HG03039 (cell line): ENCODE data around the gene SLC13A2.

Experiments used
- ATAC-seq: cut with Tn5 transposase; IDR thresholded peaks from one replicate; pipeline ENCODE4 v1.9.1; 2021; ENCODE audit warnings: mild to moderate bottlenecking, moderate library complexity; ENCODE audit not compliant: unreplicated experiment

Gene SLC13A2

DNA sequence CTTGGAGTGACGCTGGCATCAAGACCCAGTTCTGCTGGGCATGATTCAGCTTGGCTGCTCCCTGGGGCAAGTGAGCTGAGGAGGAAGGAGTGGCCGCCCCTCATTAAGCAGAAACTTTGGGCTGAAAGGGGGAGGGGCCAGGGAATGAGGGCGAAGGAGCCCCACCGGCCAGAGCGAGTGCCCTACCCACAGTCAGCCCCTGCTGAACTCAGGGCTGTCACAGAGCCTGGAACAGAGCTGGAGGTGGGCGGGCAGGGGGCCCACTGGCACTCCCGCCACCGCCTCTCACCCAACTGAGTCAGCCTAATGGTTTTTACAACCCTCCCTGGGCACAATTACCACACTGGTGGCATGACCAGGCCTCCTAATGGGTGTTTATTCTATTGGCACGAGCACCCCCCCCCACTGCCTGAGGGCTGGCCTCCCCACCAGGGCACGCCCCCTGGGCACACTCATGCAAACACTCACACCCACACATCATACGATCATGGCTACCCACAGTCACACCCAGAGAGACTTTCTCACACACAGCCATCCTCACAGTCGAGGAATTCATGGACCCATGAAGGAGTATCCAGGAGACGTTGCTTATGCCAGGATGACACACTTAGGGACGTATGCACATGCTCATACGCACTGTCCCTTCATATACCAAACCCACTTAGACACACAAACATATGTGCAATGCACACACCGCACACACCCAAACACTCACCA is 59.8 kb downstream of the SLC13A2 start:
- no peak for ATAC-seq

DNA sequence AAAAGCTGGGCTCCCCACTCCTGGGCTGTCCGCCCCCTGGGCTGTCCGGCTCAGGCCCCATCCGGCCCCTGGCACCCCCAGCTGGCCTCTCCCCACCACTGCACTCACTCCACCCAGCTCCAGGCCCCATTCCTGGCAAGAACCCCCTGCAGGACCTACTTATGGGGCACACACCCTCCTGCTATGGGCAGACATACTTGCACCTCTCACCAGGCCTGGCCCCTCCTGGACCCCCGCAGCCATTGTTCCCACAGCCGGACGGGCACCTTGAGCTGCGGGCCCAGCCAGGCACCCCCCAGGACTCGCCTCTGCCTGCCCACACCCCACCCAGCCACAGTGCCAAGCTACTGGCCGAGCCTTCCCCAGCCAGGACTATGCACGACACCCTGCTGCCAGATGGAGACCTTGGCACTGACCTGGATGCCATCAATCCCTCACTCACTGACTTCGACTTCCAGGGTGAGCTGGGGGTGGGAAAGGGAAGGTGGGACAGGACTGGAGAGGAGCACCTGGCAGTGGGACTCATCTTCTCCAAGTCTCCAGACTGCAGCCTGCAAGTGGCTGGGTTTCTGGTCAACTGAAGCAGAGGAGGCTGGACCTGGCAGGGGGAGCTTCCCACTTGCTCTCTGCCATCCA is 61.4 kb downstream of the SLC13A2 start:
- no peak for ATAC-seq

DNA sequence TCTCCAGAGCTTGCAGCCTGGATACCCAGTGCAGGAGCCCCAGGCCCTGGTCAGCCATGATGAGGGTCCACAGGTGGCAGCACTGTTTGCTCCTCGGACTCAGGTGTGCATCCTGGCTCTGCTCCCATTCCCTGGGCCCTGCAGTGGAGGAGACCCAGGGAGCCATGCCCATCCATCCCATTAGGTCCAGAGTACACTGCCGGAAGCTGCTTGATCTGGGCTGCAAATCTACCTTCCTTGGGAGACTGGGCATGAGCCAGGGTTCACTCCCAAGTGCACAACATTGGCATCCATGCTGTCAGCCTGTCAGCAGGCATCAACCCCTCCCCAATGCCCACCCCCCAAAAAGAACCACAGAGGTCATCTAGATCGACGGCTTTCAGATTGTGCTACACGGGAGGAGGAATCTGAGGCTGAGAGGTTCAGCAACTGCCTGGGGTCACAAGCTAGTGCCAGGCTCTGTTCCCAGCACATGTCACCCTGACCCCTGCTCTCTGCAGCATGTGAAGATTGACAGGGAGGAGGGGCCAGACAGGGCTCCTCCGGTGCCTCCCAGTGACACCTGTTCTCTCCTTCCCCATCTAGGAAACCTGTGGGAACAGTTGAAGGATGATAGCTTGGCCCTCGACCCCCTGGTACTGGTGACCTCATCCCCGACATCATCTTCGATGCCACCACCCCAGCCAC is 63.2 kb downstream of the SLC13A2 start:
- ATAC-seq: no peak

DNA sequence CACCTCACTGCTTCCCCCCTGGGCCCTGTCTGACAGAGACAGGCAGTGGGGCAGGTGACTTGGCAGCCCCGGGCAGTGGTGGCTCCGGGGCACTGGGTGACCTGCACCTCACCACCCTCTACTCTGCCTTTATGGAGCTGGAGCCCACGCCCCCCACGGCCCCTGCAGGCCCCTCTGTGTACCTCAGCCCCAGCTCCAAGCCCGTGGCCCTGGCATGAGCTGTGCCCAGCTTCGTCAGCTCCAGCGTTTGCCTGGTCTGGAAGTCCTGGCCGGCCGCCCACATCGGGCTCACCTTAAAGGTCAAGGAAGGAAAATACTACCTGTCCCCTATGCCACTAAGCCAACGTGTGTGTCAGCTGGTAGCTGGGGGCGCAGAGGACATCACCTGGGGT is 63.8 kb downstream of the SLC13A2 start:
- ATAC-seq: no peak

DNA sequence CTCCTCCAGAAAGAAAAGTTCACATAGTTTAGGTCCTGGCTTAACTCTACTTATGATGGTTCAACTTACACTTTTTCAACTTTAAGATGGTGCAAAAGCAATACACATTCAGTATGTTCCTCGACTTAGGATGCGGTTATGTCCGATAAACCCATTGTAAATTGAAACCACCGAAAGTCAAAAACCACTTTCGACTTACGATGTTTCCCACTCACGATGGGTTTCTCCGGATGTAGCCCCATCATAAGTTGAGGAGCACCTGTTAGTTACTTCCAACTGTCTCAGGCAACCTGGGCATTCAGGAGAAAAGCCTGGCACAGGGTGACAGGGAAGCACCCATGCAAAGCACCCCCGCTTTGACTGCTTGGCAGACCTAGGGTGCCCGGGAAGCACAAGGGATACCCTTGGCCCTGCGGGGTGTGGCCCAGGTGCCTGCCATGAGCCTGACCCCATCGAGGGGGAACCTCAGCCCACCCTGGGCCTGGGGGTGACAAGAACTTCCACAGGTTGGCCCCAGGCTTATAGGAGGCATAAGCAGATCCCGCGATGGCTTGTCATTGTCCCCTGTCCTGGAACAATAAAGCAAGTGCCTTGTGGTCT is 65.0 kb downstream of the SLC13A2 start:
- ATAC-seq: no peak

DNA sequence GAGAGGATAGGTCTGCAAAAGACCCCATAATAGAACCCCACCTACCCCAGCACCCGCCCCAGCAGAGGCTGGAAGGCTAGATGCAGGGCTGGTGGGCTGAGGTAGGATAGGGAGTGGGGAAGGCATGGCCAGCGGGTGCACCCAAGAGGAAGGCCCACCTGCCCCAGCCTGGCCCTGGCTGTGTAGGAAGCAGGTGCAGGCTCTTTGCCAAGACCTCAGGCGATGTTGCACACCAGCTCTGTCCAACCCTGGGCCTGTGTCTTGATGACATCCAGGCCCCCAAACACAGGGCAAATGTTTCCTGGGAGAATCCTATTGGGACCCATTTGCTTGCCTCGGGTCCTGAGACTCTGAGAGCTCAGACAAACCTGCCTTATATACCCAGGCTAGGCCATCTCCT is 66.8 kb downstream of the SLC13A2 start:
- ATAC-seq: no peak

DNA sequence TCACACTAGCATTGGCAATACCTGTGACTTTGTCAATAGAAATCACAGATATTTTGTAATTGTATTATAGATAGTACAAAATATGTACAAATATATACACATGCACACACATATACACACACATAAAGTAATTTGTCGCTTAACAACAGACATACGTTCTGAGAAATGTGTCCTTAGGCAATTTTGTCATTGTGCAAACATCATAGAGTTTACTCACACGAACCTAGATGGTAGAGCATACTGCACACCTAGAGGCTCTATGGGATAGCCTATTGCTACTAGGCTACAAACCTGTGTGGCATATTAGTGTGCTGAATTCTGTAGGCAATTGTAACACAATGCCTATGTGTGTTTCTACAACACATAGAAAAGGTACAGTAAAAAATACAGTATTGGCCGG is 68.0 kb downstream of the SLC13A2 start:
- no peak for ATAC-seq

DNA sequence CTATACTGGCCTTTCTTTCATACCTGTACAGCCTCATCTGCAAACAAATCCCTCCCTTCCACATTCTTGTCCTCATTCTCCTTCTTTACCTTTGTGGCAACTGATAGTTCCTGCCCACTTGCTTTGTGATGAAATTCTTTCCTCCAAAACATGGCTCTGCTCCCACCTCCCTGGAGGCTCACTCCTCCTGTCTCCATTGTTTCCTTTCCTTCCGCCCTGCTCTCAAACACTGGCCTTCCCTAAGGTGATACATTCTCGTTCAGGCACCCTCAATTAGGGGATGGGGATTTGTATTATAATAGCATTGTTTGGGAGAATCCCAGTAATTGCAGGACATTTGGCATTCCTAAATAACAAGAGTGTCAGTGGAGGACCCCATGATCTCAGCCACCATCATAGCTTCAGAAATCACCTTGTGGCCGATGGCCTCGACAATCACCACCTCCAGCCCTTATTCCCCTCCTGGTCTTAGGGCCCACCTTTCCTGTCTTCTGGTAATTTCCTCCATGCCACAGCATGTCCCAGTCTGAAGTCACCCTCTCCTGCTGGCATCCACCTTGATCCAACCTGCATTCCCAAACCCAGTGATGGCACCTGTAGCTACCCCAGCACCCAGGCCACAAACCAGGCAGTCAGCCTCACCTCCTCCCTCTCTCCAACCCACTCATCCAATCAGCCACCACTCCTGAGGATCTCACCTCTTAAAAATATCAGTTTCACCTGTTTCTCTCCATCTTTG is 71.1 kb downstream of the SLC13A2 start:
- no peak for ATAC-seq

DNA sequence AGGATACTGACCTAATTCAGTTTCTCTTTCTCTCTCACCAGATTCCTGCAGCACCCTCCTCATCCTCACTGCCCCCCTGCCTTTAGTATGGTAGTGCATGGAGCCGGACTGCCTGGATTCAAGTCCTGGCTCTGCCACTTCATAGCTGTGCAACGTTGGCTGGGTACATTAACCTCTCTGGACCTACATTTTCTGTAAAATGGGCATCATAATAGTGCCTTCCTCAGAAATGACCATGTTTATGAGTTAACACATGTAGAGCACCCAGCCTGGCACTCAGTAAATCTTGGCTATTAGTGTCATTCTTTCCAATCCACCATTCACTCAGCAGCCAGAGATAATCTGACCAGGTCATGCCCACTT is 71.7 kb downstream of the SLC13A2 start:
- no peak for ATAC-seq

DNA sequence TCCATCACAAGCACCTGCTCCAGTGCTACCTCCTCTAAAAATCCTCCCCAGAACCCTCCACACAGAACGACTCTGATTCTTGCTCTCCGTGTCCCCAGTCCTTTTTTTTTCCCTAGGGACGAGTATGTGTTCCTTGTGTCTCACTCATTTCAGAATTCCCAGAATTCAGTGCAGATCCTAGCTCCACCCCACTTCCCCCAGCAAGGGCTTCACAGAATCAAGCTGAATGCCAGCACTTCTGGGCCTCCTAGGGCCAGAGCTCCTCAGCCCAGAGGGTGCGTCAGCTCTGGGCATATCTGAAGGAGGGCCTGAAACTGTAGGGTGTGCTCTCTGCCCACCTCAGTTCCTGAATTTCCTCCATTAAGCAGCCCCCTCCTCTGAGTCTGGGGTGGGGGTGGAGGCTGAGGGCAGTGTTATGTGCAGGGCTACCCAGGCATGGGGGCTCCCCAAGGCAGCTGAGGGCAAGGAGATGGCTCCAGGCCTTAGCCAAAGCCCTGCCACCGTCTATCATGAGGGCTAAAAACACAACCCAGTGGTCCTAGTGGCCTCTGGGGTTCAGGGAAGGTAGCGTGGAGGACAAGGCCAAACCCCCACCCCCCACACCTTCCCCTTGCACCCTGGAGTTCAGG is 72.5 kb downstream of the SLC13A2 start:
- no peak for ATAC-seq

DNA sequence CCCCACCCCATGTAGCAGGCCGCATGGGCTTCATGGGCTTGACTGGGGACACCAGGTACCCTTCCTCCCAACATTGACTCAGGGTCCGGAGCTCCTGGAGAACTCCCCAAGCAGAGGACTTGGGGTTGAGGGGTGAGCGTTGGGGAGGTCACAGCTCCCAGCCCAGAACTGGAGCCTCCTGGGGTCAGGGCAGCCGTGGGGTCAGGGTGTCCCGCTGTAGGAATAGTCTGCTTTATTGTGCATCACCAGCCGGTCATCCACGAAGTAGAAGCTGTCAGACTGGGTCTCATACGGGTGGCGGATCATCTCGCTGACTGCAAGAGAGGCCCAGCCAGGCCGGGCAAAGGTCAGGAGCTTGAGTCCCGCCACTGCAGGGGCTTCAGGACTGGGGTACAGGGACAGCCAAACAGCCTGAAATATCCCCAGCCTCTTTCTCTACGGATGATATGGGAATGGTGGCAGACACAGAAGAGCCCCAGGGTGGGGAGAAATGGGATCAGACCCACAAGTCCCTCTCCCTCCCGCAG is 73.7 kb downstream of the SLC13A2 start:
- ATAC-seq: no peak
